H54 (cell line): ENCODE data around the gene MAST4.

Experiments used
- DNase-seq: peaks from one replicate; pipeline ENCODE4 v3.0.0; 2011; ENCODE audit warnings: low spot score, mixed read lengths; ENCODE audit not compliant: insufficient read length
- FAIRE-seq: peaks from 3 replicates; lab custom pipeline; 2011; peaks lifted over from hg19 to GRCh38; lab: Jason Lieb, UNC
- POLR2A ChIP-seq: IDR thresholded peaks from 2 replicates; pipeline ENCODE4 v1.6.1; 2011; ENCODE audit warnings: low read depth, mild to moderate bottlenecking, low read length

MAST4 gene

DNA sequence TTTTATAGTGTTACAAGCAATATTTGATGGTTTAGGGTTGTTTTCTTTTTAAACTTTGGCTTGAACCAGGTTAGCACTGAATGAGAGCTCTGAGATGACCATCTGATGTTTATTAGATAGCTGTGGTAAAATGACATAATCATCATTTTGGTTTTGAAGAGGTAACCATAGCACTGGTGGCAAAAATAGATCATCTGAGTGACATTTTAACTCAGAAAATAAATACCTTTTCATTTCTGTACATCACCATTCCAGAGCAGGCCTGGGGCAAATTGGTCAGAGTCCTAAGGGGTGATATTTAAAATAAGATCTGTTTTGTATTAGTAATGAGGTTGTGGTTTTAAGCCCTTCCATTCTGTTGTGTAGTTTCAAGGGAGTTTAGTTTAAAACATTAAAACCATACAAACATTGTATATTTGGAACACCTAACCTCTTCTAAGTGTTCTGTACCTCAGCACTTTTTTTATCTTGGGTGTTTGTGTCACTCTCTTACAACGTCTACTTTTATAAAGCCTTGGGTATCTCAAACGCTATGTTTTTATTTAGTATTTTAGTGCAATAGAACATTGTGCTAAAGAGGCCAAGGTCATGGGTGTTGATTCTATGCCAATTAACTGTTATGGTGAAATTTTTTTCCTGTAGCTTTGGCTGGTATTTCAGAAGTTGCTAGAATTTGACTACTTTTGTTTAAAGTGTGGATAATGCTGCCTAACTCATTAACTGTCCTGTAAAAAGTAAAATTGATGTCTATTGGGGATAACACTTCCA is 434.3 kb downstream of the MAST4 start:
- DNase-seq (no peak), FAIRE-seq (no peak)
- TF ChIP-seq POLR2A, result no peak

DNA sequence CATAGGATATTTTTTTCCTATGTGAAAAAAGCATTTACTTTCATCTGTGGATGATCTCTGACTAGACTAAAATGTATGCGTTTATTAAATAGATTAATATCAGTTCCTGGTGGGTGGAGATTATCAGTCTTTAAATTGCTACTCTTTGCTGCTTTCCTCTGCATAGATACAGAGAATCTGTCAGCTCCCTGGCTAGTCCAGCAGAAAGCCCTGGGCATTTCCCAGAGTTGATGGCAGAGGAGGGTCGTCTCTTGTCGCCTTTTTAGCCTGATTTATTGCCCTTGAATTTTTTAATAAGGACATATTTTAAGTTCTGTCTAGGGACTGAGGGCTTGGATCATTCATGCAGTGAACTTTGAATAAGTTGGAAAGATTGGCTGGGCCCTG is 434.9 kb downstream of the MAST4 start:
- FAIRE-seq (no peak), DNase-seq (no peak)
- no peak for TF ChIP-seq POLR2A

DNA sequence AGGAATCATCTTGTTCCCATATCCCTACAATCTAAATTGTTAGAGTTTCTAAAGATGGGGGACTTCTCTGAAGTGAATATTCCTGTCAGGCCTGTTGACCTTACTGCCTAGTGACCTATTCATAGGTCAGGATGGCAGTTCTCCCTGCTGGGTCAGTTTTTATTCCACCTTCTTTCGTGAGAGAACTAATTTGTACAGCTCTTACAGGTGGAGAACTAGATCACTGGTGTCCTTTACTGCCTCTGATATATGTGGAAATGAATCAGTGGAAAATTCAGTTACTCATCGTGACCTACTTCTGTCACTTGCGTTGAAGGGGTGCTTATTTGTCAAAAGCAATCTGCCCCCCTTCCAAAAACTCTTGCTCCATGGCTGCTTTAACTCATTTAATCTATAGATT is 435.5 kb downstream of the MAST4 start:
- DNase-seq, result no peak
- no peak for FAIRE-seq
- no peak for TF ChIP-seq POLR2A

DNA sequence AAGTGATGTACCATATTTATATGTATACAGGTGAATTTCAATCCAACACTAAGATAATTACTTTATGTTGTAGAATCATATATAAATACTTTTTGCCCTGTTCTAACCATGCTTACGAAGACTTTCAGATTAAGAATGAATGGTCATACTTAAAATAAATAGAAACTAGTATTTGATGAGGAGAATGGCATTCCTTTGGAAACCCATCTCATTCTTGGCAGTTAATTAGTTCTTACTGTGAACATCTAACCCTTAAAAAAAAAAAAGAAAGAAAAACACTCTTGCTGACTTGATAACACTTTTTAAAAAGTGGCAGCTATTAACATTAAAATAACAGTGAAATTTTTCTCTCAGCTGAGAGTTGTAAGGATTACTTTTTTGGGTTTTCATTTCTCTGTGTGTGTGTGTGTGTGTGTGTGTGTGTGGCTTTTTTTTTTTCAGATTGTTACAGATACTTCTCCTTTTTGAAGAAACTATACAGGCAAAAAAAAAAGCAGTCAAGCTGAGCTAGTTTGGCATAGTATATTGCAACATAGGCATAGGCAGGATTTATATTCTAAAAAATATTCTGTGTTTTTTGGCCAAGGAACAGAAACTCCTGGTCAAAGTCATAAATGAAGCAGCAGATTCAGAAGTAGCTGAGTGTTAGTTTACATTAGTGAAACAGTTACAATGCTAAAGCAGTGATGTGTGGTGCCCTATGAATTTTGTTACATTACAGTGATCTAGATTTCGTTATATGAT is 436.9 kb downstream of the MAST4 start:
- DNase-seq (no peak), FAIRE-seq (no peak)
- no peak for TF ChIP-seq POLR2A

DNA sequence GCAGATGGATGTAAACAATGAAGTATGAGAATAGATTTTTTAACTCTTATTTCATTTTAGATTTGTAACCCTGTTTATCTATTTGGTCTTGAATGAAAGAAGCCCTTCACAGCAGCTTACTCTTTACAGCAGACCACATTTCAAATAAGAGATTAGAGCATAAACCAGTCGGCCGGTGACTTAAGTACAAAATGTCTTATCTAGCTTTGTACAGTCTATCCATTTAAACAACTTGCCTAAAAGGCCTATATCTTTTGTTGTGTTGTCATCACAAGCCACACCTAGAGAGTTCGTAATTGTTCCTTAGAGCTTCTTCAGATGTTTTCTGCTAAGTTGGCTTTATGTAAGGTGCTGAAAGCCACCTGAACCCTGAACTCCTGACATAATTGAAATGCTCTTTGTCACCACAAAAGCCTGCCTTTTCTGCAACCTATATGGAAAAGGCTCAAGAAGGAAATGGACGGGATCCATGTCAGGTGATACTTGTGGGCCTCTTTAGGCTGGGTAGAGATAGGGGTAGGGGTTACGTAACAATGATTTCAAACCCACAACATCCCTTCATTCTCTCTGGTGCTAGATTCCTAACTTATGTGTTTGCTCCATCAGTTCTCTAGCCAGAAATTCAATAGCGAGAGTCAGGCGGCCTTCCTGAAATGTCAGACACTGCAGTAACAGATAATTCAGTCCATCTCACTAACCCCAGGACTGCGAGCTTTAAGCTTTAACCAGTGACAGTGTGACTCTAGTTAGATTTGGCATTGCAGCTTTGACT is 437.9 kb downstream of the MAST4 start:
- DNase-seq, result no peak
- FAIRE-seq, result no peak
- no peak for TF ChIP-seq POLR2A

DNA sequence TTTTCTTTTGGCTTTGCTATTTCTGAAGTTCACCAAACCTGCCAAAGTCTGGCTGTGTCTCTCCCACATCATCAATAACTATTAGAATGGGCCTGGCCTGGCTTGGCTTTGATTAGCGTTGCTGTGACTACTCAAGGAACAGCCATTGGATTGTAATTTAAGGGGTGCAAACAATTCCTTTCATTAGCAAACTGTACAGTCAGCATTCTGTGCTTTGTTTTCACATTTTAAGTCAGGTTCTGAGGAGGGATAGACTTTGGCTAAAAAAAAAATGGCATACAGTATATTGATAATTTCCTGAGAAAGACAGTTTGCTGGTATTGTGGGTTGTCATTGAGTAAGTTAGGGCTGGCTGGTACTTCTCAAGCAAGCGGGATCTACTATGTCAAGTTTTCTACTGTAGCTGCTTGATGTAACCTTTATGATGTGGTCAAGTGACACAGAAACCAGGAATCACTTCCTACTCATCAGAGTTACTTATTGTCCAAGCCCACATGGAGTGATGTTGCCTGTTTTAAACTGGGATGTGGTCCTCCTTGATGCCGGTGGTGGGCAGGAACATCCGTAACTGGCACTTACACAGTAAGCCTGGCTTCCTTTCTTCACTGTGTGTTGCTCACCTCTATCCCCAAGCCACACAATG is 439.0 kb downstream of the MAST4 start:
- no peak for TF ChIP-seq POLR2A
- DNase-seq (no peak), FAIRE-seq (no peak)

DNA sequence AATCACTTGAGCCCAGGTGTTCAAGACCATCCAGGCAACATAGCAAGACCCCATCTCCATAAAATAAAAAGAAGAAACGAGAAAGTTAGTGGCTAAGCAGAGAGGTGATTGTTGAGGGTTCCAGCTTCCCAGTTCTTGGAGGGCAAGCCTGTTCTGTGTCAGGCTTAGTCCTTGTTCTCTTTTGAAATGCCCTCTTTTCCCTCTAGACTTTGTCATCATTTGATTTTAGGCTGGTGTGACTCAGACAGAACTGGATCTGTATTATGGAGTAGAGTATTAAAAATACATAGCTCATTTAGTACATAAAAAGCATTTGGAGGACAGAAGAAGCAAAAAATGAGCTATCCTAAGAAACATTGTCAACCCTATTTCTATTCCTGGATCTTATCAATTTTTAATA is 441.0 kb downstream of the MAST4 start:
- FAIRE-seq (no peak), DNase-seq (no peak)
- TF ChIP-seq POLR2A, result no peak

DNA sequence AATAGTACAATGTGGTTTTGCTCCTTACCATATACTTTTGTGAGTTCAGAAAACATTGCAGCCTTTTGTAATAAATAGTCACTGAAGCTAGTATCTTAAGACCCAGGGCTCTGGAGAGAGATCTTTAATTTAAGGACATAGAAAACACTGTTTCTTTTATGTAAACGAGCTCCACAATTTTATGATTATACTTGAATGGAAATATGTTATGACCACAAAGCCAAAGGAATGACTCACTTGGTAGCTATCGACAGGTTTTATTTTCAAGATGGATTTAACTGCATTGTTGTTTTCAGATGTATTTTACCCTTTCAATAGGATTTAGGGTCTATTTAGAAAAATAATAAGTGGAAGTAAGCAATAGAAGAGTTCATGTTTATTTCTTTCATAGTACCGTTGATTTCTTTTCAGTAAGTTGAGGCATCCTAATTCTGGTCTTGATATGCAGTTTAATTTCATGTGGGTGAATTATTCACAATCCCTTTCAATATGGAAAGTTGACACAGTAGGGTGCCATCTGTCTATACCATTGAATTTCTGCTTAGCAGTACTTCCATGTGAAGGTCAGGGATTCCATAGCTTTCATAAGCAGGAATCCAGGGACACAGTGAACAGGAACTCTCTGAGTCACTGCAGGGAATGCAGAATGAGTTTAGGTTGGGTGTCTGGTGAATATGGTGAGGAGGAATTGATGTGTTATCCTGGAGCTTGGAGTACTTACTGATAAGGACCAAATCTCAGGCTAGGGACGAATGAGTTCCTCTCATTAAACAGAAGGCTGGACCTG is 442.8 kb downstream of the MAST4 start:
- no peak for TF ChIP-seq POLR2A
- FAIRE-seq, result peak; percentile 11
- no peak for DNase-seq

DNA sequence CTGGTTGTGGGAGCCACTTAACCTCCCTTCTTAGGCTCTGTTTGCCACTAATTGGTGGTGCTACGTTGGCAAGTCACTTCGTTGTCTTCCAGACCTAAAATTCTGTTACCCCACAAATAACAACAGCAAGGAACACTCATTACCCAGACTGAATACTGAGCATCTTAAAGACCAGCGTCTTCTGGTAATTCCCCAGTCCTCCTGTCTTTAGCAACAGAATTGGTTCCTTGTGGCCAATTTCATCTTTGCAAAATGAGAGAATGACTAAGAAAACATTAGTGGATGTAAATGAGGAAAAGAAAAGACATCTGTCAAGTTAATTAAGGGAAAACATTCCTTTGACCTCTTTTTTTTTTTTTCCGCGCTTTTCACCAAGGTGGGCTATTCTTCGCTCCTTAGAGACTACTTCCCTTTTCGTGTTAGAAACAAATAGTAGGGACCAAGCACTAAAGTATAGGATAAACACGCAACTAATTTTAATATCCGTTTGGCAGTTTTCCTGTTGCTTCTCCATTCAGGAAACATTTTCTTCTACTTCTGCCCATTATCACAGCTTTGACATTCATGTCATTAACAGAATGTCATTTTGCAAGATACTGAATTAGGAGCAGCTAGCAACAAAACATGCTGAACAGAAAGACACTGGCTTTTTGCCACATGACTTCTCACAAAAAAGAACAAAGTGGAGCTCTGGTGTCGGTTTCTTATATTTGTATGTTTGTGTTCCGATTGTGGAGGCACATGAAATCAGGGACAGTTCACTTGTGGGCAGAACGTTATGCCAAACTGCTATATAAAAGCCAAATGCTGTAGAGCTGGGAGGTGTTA is 446.2 kb downstream of the MAST4 start:
- DNase-seq, result no peak
- FAIRE-seq, result no peak
- no peak for TF ChIP-seq POLR2A

DNA sequence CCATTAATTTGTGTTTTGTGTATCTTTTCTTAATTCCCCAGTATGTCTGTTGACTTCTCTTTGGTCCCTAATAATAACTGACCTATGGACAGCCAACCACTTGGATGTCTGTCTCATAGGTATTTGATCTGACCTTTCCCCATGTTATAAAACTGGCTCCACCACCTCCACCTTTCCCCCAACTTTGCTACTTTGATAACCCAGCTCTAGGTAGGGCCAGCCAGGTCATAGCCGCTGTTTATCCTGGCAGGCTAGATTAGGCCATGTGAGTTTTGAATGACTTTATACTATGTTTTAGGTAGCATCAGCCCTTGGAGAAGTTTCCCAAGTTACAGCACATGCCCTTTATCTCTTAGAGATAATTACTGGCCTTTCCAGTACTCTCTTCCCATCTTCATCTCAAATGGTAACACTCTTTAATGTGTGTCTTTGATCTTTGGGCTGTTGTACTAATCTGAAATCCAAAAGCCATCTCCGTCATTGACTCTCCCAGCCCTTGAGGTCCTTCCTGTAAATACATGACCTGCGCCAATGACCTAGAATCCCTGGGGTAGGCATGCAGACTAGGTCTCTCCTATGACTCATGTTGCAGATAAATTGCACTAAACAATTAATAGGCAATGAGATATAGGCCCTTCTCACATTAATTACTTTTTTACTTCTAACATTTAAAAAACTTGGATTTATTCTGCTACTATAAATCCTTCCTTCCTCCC is 447.8 kb downstream of the MAST4 start:
- FAIRE-seq (no peak), DNase-seq (no peak)
- TF ChIP-seq POLR2A, result no peak

DNA sequence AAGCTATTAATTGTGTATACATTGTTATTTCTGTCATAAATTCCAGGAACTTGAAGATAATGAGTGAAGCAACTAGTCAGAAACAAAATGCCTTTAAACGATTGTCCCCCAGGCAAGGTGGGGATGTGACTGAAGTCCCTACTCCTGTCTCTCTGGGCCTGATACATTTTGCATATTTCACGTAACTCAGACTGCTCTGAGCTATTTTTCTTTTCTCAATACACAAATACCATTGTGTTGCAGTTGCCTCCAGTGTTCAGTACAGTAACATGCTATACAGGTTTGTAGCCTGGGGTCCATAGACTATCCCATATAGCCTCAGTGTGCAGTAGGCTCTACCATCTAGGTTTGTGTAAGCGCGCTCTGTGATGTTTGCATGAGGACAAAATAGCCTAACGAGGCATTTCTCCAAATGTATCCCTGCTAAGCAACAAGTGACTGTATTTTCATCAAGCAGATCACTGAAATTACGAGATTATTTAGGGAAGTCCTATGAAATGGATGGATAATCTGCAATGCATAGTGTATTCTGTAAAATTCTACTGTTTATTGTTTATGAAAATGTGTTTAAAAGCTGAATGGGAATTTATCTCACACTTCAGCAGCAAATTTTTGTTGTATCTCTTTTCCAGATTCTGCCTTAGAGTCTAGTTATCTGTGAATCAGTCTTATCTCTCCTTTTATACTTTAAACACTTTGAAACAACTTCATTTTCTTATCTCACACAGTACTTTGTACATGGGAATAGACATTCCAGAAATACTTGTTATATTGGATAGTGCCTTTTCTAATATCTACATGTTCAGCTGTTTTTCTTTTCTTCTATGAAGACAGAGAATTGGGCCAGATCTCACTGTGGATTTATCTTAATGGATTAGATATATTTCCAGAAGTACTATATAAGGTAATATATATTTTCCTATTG is 449.9 kb downstream of the MAST4 start:
- DNase-seq (no peak), FAIRE-seq (no peak)
- TF ChIP-seq POLR2A, result no peak
